Activated CD4-positive, CD25-positive, alpha-beta regulatory T cell (primary cell): ENCODE measurements around the gene TAS1R3.

Source experiments
- DNase-seq, 4 experiments: peaks; one replicate each; lab custom pipeline; 2025; lab: John Stamatoyannopoulos, UW

TAS1R3 gene

DNA sequence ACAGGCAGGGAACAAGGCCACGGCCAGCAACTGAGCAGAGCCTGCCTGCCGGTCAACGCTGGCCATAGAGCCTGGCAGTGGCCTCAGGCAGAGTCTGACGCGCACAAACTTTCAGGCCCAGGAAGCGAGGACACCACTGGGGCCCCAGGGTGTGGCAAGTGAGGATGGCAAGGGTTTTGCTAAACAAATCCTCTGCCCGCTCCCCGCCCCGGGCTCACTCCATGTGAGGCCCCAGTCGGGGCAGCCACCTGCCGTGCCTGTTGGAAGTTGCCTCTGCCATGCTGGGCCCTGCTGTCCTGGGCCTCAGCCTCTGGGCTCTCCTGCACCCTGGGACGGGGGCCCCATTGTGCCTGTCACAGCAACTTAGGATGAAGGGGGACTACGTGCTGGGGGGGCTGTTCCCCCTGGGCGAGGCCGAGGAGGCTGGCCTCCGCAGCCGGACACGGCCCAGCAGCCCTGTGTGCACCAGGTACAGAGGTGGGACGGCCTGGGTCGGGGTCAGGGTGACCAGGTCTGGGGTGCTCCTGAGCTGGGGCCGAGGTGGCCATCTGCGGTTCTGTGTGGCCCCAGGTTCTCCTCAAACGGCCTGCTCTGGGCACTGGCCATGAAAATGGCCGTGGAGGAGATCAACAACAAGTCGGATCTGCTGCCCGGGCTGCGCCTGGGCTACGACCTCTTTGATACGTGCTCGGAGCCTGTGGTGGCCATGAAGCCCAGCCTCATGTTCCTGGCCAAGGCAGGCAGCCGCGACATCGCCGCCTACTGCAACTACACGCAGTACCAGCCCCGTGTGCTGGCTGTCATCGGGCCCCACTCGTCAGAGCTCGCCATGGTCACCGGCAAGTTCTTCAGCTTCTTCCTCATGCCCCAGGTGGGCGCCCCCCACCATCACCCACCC lies at the start of gene TAS1R3:
TAS1R3 (plus strand) TSS at position 213 of the 898 bp plus-strand sequence; CDS start at position 279, 66 bp downstream.
- DNase-seq, result no peak

DNA sequence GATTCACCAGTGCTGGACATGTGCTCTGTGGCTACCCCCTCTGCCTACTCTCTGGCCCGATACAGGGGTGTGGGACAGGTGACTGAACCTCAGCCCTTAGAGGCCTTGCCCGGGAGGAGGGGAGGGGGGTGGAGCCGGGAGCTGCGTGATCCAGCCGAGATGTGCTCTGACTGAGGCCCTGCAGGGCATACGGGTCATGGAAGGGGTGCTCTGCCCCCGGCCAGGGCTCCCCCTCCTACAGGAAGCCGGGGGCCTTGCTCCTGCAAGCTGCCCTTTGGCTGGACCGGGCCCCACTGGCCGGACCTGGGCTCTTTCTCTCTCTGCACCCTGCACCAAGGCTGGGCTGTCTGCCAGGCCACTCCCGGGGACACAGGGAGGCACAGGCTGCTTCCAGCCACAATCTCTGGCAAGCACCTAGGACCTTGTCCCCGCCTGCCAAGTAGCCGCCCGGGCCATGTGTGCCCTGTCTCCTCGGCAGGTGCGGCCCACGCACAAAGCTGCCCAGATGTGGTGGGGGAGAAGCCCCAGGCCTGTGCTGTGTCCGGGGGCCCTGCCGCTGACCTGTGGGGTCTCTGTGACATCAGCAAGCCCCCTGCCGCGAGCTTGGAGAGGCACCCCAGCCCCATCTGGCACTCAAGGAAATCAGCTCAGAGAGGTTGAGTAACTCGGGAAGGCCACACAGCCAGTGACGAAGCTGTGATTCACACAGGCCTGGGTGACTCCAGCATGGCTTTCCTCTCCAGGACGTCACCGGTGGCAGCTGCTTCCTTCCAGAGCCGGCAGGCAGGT lies 49.4 kb upstream of the TAS1R3 start:
- DNase-seq, result no peak

DNA sequence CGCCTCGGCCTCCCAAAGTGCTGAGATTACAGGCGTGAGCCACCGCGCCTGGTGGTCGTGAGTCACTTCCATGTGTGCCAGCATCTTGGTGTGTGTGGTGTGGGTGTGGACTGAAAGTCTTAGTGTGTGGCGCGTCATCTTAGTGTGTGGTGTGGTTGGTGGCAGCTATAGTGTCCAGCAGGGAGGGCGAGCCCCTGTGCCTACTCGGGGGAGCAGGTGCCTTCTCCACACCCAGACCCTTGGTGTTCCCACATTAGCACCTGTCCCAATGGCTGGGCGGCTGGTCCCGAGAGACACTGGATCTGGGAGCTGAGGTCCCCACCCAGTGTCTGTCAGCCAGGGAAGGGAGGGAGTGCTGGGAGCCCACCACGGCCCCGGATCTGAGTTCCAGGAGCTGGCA lies 48.1 kb upstream of the TAS1R3 start:
- no peak for DNase-seq

GRCh38 chr1:1283821-1284220 lies 47.3 kb upstream of the TAS1R3 start:
- DNase-seq, result no peak

GRCh38 chr1:1284221-1285101 lies 46.6 kb upstream of the TAS1R3 start:
- no peak for DNase-seq

DNA sequence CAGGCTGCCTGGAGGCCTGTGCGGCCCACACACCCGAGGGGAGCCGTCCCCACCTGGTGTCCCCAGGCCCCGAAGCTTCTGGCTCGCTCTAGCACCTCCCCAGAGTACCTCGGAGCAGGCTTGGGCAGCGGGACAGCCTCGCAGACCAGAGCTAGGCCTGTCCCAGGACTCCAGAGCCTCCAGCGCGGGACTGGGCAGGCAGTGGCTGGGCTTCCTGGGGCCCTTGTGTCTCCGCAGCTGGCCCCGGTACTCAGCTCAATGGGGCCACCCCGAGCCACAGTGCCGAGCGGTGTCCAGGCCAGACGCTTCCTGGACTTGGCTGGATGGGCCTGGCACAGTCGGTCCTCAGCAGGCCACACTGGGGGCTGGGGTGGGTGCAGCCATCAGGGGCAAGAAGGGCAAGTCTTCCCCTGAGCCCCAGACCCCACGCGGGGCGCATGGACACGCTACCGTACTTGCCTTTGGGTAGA lies 45.9 kb upstream of the TAS1R3 start:
- no peak for DNase-seq

GRCh38 chr1:1285611-1286311 lies 45.3 kb upstream of the TAS1R3 start:
- DNase-seq, result no peak

- no peak for DNase-seq
Measured at GRCh38 chr1:1286313-1287261, 44.5 kb upstream of the TAS1R3 start.

GRCh38 chr1:1287288-1288110 lies 43.6 kb upstream of the TAS1R3 start:
- DNase-seq, result no peak

GRCh38 chr1:1290238-1290731 lies 40.8 kb upstream of the TAS1R3 start:
- peak; percentile 32 to 45 (median 38) for DNase-seq

DNA sequence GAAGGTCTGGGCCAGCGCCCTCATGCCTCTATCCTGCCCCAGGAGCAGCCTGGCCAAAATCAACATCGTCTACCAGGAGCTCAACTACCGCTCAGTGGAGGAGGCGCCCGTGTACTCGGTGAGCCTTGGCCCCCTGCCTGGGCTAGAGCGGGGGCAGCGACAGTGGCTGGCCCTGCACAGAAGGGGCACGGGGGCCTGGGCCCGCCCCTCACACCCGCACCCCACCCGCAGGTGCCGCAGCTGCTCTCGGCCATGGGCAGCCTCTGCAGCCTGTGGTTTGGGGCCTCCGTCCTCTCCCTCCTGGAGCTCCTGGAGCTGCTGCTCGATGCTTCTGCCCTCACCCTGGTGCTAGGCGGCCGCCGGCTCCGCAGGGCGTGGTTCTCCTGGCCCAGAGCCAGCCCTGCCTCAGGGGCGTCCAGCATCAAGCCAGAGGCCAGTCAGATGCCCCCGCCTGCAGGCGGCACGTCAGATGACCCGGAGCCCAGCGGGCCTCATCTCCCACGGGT lies 40.0 kb upstream of the TAS1R3 start:
- no peak for DNase-seq

GRCh38 chr1:1291548-1292441 lies 39.3 kb upstream of the TAS1R3 start:
- peak; percentile 29 to 54 (median 44) for DNase-seq

GRCh38 chr1:1292442-1292779 lies 38.7 kb upstream of the TAS1R3 start:
- DNase-seq, result no peak

- no peak for DNase-seq
Measured at GRCh38 chr1:1292851-1293250, 38.2 kb upstream of the TAS1R3 start.

- no peak for DNase-seq
Measured at GRCh38 chr1:1293263-1294249, 37.5 kb upstream of the TAS1R3 start.

- no peak for DNase-seq
Measured at GRCh38 chr1:1294250-1294890, 36.7 kb upstream of the TAS1R3 start.
